PFSK-1 (cell line): ENCODE data around the gene FBN3.

Experiments used
- POLR2AphosphoS5 ChIP-seq: IDR thresholded peaks from 2 replicates; pipeline ENCODE4 v1.6.1; 2012; ENCODE audit warnings: low read depth, mild to moderate bottlenecking, control low read depth, low read length, moderate library complexity
- SIN3A ChIP-seq: IDR thresholded peaks from 2 replicates; pipeline ENCODE4 v1.6.1; 2012; ENCODE audit warnings: mild to moderate bottlenecking, low read length, moderate library complexity, borderline replicate concordance; ENCODE audit not compliant: insufficient read depth
- TF ChIP-seq, protein P1 (sequence below), 2 experiments: IDR thresholded peaks; 2 replicates each; pipeline versions ENCODE4 v1.6.1 to v1.8.0; 2011 to 2012; ENCODE audit warnings: low read depth in 2 of 2, low read length in 2 of 2, control low read depth in 1 of 2, inconsistent platforms in 1 of 2, mild to moderate bottlenecking in 1 of 2, moderate library complexity in 1 of 2; ENCODE audit not compliant: insufficient read depth in 1 of 2

DNA sequence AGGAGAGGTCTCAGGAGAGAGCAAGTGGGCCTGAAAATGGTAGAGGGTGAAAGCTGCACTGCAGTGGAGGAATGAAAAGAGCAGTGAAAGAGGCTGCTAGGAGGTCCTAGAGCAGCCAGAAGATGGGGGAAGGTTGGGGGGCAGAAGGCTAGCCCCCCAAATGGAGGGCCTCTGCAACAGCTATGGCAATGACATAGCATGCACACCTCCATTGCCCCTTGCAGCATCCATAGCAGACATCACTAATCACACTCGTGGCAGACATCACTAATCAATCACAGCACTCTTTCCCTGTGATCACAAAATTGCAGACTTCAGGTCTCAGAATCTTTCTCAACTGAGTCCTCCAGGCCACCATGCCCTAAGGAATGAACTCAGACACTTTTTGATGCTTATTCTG, 74.9 kb downstream of the FBN3 start:
- TF ChIP-seq, protein P1, sequence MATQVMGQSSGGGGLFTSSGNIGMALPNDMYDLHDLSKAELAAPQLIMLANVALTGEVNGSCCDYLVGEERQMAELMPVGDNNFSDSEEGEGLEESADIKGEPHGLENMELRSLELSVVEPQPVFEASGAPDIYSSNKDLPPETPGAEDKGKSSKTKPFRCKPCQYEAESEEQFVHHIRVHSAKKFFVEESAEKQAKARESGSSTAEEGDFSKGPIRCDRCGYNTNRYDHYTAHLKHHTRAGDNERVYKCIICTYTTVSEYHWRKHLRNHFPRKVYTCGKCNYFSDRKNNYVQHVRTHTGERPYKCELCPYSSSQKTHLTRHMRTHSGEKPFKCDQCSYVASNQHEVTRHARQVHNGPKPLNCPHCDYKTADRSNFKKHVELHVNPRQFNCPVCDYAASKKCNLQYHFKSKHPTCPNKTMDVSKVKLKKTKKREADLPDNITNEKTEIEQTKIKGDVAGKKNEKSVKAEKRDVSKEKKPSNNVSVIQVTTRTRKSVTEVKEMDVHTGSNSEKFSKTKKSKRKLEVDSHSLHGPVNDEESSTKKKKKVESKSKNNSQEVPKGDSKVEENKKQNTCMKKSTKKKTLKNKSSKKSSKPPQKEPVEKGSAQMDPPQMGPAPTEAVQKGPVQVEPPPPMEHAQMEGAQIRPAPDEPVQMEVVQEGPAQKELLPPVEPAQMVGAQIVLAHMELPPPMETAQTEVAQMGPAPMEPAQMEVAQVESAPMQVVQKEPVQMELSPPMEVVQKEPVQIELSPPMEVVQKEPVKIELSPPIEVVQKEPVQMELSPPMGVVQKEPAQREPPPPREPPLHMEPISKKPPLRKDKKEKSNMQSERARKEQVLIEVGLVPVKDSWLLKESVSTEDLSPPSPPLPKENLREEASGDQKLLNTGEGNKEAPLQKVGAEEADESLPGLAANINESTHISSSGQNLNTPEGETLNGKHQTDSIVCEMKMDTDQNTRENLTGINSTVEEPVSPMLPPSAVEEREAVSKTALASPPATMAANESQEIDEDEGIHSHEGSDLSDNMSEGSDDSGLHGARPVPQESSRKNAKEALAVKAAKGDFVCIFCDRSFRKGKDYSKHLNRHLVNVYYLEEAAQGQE (IDR thresholded peaks at IDR 0.05; ENCODE audit: insufficient read depth in 1 of 2, low read depth in 2 of 2, low read length in 2 of 2), result no peak
- TF ChIP-seq POLR2AphosphoS5, result no peak
- no peak for TF ChIP-seq SIN3A
